Sigmoid colon (tissue), 4 donors: Measurements from ENCODE around the gene STKLD1.

Source experiments
- EP300 ChIP-seq, 4 donors: sonication (generic); formaldehyde crosslinking; IDR thresholded peaks; one replicate each; pipeline ENCODE4 v1.6.1; 2017; ENCODE audit warnings: antibody characterized with exemption in 4 of 4
- POLR2A ChIP-seq, 2 donors: fragments of 450-650 bp; IDR thresholded peaks; one replicate each; pipeline ENCODE4 v1.6.1; 2016; ENCODE audit warnings: antibody characterized with exemption in 2 of 2, mild to moderate bottlenecking in 2 of 2, moderate library complexity in 2 of 2
- POLR2AphosphoS5 ChIP-seq, 4 donors: sonication (generic); formaldehyde crosslinking; IDR thresholded peaks; one replicate each; pipeline ENCODE4 v1.6.1; 2017; ENCODE audit warnings: antibody characterized with exemption in 4 of 4
- TF ChIP-seq, protein P1 (sequence below), 4 experiments: fragments of 450-650 bp in 3 of 4; fragments of 200-600 bp in 1 of 4; IDR thresholded peaks; one replicate each; pipeline ENCODE4 v1.5.1; 2016 to 2019; ENCODE audit warnings: antibody characterized with exemption in 4 of 4, mild to moderate bottlenecking in 3 of 4, moderate library complexity in 2 of 4

DNA sequence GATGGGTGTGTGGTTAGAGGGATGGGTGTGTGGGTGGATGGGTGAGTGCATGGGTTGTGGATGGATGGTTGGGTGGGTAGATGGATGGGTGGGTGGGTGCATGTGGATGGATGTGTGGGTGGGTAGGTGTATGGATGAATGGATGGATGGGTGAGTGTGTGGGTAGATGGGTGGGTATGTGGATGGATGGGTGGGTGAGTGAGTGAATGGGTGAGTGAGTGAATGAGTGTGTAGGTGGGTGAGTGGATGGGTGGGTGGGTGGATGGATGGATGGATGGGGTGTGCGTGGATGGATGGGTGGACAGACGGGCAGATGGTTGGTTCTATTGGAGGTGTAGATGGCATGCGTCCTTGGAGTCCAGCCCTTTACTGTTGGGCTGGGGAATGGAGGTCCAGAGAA lies 17.2 kb downstream of the STKLD1 start:
- TF ChIP-seq, protein P1, sequence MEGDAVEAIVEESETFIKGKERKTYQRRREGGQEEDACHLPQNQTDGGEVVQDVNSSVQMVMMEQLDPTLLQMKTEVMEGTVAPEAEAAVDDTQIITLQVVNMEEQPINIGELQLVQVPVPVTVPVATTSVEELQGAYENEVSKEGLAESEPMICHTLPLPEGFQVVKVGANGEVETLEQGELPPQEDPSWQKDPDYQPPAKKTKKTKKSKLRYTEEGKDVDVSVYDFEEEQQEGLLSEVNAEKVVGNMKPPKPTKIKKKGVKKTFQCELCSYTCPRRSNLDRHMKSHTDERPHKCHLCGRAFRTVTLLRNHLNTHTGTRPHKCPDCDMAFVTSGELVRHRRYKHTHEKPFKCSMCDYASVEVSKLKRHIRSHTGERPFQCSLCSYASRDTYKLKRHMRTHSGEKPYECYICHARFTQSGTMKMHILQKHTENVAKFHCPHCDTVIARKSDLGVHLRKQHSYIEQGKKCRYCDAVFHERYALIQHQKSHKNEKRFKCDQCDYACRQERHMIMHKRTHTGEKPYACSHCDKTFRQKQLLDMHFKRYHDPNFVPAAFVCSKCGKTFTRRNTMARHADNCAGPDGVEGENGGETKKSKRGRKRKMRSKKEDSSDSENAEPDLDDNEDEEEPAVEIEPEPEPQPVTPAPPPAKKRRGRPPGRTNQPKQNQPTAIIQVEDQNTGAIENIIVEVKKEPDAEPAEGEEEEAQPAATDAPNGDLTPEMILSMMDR (IDR thresholded peaks at IDR 0.05), result no peak
- no peak for TF ChIP-seq POLR2AphosphoS5 (IDR thresholded peaks at IDR 0.05)
- TF ChIP-seq POLR2A (IDR thresholded peaks at IDR 0.05), result no peak
- TF ChIP-seq EP300 (IDR thresholded peaks at IDR 0.05), result no peak
